OCI-LY1 (cell line): Measurements from ENCODE around the gene ATXN7.

Experiments
- EZH2 ChIP-seq: fragments of 200-600 bp; sonication (generic), shearing (Covaris generic); IDR thresholded peaks from 2 replicates; pipeline ENCODE4 v1.8.0; 2017; ENCODE audit warnings: borderline replicate concordance, mixed run types, mild to moderate bottlenecking, antibody characterized with exemption, low read length, moderate library complexity, mixed read lengths
- TF ChIP-seq, protein P1 (sequence below): fragments of 200-600 bp; sonication (generic), shearing (Covaris generic); IDR thresholded peaks from 2 replicates; pipeline ENCODE4 v1.5.1; 2017; ENCODE audit warnings: mild to moderate bottlenecking, antibody characterized with exemption, low read length, moderate library complexity, mixed read lengths

DNA sequence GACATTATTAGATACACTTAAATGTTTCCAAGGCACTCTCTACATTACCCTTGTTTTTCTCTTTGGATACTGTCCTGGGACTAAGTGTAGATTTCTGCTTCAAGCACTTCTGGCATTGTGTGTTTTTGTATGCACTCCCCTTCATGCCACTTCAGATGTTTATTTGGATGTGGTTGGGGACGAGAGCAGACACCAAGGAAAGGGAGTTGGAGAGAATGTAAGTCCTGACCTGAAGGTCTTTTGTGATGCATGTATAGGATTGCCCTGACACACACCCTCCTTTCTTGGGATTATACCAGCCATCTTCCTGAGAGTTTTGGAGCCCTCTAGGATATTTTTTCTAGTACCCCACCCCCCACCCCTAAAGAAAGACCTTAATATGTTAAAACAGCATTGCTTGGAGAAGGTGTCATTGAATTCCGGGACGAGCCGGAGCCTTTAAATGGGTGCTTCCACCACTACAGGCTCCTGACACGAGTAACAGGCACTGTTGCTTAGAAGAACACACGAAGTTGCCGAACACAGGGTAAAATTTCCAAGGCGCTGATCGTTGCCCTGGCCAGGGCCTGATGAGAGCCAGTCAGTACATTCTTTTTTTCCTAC is 136.9 kb downstream of the ATXN7 start:
- TF ChIP-seq, protein P1, sequence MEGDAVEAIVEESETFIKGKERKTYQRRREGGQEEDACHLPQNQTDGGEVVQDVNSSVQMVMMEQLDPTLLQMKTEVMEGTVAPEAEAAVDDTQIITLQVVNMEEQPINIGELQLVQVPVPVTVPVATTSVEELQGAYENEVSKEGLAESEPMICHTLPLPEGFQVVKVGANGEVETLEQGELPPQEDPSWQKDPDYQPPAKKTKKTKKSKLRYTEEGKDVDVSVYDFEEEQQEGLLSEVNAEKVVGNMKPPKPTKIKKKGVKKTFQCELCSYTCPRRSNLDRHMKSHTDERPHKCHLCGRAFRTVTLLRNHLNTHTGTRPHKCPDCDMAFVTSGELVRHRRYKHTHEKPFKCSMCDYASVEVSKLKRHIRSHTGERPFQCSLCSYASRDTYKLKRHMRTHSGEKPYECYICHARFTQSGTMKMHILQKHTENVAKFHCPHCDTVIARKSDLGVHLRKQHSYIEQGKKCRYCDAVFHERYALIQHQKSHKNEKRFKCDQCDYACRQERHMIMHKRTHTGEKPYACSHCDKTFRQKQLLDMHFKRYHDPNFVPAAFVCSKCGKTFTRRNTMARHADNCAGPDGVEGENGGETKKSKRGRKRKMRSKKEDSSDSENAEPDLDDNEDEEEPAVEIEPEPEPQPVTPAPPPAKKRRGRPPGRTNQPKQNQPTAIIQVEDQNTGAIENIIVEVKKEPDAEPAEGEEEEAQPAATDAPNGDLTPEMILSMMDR = no peak
- no peak for TF ChIP-seq EZH2
